Smooth muscle cell of the brain vasculature (primary cell): ENCODE results near the gene TACC3.

Experiments
- DNase-seq: peaks from one replicate; pipeline ENCODE4 v3.0.0-alpha.2; 2012; ENCODE audit warnings: low read depth, low spot score

Gene TACC3

DNA sequence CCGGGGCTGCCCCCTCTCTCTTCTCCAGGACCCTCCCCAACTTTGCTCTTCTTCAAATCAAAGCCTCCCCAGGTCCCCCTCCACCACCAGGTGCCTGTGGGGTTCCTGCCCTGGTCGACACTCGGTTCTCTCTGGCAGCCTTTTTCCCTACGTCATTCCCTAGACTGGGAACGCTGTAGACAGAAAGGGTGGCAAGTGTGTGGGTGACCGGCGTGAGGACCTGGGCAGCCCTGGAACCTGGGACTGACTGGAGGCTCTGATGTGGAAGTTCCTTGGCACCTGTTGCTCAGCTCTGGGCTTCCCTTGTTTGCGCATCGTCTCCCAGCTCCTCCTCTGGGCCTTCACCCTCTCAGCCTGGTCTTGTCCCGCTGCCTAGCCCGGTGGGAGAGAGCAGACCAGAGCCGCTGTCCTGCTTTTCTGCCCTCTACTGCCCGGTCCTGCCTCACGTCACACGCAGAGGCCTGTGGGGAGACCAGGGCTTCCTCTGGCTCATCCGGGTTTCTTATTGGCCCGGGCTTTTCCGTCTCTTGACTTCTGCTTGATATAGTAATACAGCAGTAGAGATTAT, 1.3 kb downstream of the TACC3 start:
- no peak for DNase-seq

DNA sequence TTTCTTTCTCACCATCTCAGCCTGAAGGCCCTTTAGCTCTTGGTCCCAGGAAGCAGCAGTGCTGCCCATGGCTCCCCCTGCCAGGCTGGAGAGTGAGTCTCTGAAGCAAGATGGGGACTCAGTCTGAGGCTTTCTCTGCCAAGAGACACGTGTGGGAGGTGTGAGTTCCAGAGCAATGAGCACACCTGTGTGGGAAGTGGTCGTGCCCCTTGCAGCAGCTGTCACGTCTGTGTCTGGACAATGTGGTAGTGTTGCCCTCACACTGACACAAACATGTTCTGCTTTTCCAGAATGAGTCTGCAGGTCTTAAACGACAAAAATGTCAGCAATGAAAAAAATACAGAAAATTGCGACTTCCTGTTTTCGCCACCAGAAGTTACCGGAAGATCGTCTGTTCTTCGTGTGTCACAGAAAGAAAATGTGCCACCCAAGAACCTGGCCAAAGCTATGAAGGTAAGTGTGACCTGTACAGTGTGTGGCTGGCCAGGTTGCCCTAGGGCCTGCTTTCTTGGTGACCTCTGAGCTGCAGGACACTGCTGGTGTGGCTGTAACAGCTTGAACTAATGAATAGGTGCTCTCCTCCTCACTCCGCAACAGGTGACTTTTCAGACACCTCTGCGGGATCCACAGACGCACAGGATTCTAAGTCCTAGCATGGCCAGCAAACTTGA, 1.9 kb downstream of the TACC3 start:
- no peak for DNase-seq

DNA sequence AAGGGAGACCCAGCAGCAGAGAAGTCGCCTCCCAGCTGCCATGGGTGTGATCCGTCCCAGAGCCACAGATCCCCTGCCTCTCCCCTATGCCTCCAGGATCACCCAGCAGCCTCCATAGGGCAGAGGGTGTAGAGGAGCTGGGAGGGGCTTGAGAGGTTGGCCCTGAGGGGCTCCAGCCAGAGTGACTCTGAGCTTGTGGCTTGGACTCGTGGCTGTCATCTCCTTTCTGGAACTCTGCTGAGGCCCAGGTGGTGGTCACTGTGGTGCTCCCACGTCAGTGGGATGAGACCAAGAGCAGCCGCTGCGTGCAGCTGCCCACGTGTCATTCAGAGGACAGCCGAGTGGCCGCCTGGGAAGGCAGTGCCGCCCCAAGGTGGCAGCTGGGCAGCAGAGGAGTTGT, 4.2 kb downstream of the TACC3 start:
- no peak for DNase-seq

DNA sequence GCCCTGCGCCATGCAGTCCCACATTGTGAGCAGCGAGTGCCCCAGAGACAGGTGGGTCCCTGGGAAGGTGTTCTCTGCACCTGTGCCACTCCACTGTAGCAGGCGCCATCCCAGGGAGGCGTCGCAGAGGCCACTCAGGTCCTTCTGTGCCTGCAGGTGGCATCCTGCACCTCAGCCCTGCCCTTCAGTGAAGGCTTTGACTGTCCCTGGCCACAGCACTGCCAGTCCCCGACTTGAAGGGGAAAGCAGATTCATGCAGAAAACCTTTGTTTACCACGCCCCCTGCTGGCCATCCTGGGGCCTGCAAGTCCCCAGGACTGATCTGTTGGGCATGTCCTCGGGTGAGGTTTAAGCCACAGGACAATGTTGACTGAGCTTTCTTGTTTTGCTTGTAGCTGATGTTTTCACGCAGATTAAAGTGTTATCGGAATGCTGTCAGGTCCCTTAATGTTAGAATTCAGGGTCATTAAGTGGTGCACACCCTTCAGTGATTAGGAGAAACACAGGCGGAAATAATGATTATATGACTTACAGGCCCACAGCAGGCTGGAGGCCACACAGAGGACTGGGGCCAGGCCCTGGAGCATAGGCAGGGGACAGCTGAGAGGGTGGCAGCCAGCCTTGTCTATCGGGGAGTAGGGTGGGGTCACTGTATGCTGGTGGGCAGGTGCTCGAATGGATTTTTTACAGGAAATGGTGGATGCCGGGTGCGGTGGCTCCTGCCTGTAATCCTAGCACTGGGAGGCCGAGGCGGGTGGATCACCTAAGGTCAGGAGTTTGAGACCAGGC, 5.0 kb downstream of the TACC3 start:
- DNase-seq, result peak; percentile 80

DNA sequence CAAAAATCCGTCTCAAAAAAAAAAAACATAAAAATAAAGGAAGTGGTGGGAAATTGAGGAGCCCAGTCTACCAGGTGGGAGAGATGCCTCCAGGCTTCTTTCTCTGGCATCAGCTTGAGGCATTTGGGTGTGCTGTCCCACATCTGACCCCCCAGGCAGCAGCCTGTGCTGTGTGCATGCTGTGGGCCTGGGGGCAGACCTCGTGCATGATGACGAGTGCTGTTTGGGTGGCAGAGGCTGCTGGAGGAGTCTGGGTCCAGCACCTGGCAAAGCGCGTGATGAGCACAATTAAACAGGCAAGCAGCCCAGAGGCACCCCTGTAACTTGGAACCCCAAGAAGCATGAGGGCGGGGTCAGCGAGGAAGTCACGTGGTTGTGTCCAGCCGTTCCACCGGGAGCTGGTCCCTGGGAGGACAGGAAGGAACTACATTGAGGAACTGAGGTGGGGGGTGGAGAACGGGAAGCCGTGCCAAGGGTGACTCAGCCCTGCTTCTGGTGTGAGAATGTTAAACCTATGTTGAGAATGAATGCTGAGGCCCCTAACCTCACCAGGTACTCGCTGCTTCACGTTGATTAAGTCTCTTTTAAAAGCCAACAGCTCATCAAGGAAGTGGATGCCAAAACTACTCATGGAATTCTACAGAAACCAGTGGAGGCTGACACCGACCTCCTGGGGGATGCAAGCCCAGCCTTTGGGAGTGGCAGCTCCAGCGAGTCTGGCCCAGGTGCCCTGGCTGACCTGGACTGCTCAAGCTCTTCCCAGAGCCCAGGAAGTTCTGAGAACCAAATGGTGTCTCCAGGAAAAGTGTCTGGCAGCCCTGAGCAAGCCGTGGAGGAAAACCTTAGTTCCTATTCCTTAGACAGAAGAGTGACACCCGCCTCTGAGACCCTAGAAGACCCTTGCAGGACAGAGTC, 6.1 kb downstream of the TACC3 start:
- no peak for DNase-seq

DNA sequence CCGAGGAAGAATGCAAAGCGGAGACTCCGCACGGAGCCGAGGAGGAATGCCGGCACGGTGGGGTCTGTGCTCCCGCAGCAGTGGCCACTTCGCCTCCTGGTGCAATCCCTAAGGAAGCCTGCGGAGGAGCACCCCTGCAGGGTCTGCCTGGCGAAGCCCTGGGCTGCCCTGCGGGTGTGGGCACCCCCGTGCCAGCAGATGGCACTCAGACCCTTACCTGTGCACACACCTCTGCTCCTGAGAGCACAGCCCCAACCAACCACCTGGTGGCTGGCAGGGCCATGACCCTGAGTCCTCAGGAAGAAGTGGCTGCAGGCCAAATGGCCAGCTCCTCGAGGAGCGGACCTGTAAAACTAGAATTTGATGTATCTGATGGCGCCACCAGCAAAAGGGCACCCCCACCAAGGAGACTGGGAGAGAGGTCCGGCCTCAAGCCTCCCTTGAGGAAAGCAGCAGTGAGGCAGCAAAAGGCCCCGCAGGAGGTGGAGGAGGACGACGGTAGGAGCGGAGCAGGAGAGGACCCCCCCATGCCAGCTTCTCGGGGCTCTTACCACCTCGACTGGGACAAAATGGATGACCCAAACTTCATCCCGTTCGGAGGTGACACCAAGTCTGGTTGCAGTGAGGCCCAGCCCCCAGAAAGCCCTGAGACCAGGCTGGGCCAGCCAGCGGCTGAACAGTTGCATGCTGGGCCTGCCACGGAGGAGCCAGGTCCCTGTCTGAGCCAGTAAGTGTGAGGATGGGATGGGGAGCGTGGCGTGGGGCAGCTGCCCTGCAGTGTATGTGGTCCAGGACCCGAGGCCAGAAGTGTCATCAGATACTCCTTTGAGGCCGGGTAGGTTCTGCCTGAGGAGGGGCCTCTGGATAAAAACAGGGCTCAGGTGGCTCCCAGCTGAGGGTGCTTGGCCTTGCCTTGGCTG, 7.0 kb downstream of the TACC3 start:
- DNase-seq, result no peak

DNA sequence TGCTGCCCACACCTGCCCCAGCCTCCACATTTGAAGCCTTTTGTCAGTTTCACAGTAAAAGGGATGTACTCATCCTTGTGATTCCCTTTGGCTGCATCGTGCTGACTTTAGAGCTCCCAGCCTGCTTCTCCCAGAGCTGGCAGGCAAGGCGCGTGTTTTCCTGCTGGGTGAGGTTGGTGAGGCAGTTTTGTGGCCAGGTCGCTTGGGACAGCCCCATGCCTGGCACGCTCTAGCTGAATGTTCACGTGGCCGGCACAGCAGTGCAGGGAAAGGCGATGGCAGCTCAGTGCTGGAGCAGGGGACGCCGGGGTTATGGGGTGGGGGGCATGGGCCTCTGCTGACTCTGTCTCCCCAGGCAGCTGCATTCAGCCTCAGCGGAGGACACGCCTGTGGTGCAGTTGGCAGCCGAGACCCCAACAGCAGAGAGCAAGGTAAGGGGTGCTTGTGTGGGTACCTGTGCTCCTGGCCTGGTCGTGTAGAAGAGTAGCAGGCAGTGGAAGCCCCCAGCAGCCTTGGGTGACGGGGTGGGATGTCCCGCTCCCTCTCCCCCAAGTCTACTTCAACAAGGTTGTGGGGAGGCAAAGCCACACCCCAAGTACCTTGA, 9.3 kb downstream of the TACC3 start:
- DNase-seq, result no peak

DNA sequence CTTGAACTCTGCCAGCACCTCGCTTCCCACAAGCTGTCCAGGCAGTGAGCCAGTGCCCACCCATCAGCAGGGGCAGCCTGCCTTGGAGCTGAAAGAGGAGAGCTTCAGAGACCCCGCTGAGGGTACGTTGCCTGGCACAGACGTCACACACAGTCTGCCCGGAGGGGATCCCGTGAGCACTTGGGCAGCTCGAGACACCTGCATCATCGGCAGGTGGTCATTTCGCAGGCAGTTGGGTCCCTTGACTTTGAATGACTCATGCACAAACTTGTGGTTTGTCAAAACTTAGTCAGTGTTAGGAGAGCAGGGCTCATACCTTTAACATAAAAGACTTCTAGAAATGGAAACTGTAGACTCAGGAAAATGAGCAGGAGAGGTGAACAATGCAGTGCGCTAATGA, 9.9 kb downstream of the TACC3 start:
- no peak for DNase-seq

DNA sequence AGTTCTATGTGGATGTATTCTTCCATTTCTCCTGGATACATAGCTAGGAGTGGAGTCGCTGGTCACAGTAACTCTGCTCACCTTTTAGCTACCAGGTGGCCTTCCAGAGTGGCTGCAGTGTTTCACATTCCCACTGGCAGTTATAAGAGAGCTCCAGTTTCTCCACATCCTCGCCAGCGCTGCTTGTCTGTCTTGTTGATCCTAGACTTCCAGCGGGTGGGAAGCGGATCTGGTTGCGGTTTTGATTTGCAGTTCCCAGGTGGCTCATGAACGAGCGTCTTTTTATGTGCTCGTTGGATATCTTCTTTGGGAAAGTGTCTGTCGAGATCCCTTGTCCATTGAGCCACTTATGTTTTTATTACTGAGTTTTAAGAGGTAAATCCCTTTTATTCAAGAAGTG, 11.6 kb downstream of the TACC3 start:
- no peak for DNase-seq

DNA sequence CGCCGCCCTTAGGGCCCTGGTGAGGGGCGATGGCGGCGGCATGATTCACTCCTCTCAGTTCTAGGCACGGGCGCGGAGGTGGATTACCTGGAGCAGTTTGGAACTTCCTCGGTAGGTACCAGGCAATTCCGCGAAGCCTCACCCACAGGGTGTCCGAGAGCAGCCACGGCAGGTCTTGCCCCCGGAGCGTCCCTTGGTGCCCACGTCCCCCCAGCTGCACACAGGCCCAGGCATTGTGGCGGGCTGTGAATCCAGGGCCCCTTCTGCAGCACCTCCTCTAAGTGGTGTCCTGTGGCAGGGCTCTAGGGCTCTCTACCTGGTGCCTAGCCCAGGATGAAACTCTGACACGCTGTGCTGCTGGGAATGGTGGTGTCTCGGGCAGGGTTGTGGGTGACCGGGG, 13.9 kb downstream of the TACC3 start:
- no peak for DNase-seq

DNA sequence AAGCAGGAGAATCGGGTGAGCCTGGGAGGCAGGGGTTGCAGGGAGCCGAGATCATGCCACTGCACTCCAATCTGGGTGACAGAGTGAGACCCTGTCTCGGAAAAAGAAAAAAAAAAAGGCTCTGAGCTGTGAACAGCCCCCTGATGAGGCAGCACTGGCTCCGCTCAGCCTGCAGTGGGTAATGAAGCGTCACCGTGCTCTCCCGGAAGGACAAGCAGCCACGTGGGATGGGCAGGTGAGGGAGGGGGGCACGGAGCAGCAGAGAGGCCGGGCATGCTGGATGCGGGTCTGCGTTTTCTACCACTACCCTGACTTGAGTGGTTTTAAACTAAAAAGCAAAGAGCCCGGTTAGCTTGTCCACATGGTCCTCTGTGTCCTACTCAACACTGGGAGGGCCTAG, 15.5 kb downstream of the TACC3 start:
- DNase-seq, result no peak

DNA sequence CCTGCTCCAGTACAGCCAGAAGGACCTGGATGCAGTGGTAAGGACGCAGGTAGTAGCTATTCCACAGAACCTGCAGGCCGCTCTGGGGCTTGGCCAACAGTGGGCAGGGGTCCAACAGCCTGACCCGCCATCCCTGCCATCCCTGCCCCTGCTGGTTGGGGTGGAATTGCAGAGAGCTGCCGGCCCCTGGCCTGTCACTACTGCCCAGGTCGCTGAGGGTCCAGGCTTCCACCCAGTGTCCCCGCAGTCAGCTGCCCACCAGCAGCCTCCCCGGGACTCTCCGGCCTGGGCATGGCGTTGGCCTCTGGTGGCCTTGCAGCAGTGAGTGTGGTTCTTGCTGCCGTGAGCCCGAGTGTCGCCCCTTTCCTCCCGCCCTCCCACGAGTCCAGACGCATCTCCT, 16.3 kb downstream of the TACC3 start:
- no peak for DNase-seq

DNA sequence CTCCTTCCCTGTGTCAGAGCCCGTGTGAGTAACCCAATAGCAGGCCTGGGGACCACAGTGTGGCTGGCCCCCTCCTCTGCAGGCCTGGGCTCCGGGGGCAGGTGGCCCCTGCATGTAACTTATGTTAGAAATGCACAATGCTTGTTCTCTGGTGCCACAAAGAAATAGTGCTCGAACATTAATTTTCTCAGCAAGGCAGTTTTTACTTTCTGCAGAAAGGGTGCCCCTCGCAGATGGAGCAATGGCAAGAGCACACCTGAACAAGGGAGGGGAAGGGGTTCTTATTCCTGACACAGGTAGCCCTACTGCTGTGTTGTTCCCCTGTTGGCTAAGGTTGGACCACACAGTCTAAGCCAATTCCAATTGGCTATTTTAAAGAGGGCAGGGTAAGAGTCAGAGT, 17.1 kb downstream of the TACC3 start:
- DNase-seq, result no peak

DNA sequence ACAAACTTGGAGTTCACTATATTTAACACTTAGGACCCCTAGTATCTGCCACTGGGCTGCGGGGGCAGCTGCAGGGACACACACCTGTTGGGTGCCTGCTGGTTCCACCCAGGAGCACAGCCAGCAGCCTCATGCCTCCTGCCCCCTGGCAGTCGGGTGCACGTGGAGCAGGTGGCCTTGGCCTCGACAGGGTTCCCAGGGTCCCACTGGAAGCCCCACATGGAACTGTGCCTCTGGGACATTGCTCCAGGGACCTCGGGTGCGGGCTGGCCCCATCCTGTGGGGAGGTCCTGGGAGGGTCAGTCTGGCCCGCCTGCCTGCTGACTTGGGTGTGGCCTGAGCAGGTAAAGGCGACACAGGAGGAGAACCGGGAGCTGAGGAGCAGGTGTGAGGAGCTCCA, 18.0 kb downstream of the TACC3 start:
- DNase-seq, result no peak

DNA sequence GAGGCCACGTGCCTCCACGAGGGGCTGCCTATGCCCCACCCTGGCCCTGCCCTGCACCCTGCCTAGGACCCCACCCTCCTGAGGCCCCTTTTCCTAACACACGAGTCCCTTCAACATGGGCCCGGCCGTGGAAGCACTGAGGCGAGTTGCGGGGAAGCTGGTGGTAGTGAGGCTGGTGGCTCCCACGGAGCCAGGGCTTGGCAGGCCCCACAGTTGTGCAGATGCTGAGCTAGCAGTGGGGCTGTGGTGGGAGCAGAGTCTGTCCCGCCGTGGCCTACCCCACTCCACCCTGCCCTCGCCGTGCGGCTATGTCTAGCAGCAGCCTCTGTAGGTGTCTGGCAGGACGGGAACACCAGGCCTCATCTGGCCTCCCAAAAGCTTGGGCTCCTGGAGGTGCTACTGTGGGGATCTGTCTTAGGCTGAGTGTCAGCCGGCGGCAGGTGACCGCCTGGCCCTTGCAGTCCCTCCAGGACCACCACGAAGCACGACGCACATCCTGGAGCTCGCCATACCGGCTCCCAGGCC, 18.8 kb downstream of the TACC3 start:
- no peak for DNase-seq

DNA sequence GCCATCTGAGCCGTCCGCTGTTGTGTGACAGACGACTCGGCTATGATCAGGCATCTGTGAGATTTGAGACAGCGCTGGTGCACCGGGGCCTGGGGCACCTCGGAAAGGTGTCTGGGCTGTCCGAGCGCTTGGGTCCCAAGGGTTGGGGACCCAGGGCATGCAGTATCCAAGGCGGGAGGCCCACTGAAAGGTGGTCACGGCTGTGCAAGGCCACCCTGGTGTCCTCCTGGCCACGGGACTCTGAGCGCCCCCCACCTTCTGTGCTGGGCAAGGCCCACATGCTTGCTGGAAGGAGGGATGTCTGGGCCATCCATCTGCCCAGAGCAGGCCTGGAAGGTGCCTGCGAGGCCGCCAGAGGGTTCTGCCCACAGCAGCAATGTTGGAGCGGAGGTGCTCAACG, 19.9 kb downstream of the TACC3 start:
- DNase-seq, result no peak

DNA sequence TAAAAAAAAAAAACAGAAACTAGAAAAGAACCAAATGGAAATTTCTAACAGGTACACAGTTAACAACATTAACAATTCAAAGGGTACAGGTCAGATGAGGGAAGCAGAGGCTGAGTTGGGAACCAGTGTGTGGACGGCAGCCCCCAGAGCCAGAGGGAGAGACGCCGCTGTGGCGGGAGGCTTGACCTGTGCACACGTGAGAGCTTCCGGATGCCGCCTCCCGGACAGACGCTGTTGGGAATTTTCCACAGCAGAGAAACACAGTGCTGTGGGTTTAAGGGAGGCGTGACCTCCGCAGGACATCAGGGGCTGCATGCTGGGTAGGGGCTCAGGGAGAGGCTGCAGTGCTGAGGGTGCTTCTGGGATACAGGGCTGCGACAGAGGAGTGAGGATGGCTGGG, 22.2 kb downstream of the TACC3 start:
- no peak for DNase-seq

DNA sequence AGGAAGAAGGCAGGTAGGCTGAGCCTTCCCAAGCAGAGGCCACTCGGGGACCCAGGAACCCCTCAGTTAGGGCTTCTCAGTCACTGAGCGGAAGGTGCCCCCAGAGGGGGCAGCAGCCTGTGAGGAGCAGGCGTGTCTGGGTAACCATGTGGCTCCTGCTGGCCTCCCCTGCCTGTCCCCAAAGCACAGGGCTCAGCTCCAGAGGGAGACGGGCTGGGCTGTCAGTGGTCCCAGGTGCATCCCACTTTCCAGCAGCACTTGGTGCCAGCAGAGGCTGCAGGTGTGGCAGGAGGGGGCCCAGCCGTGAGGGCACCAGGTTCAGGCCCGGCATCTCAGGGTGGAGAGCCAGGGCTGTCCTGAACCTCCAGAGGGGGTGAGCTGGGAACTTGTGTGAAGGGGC, 22.7 kb downstream of the TACC3 start:
- DNase-seq, result no peak

DNA sequence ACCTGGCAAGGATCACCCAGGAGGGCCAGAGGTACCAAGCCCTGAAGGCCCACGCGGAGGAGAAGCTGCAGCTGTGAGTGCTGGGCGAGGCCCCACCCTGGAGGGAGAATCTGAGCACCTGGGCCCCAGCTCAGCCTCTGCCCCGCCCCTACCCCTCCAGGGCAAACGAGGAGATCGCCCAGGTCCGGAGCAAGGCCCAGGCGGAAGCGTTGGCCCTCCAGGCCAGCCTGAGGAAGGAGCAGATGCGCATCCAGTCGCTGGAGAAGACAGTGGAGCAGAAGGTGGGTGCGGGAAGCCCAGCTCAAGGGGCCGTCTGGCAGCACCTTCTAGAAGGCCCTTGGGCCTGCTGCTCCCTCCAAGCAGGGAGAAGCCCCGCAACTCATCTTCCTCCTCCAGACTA, 23.2 kb downstream of the TACC3 start:
- DNase-seq, result no peak

DNA sequence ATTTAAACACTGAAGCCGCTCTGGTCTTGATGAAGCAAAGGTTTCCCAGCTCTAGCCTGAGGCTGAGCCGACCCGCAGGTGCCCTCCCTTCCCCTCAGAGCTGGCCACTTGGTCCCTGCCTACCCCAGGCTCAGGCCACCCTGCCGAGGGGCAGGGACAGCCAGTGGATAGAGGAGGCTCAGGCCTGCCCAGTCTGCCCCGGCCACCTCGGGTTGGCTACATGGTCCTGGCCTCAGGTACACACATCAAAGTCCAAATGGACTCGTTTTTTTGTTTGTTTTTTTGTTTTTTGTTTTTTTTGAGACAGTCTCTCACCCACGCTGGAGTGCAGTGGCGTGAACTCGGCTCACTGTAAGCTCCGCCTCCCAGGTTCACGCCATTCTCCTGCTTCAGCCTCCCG, 23.8 kb downstream of the TACC3 start:
- DNase-seq, result no peak
